Ishikawa (cell line): ENCODE results near the gene OBSCN.

Experiments
- CEBPB ChIP-seq: IDR thresholded peaks from 2 replicates; pipeline ENCODE4 v1.6.1; 2012
- CREB1 ChIP-seq: IDR thresholded peaks from 2 replicates; pipeline ENCODE4 v1.6.1; 2012; ENCODE audit warnings: low read depth
- EP300 ChIP-seq: IDR thresholded peaks from 2 replicates; pipeline ENCODE4 v1.6.1; 2012; ENCODE audit warnings: borderline replicate concordance
- FOXM1 ChIP-seq: IDR thresholded peaks from 2 replicates; pipeline ENCODE4 v1.6.1; 2012; ENCODE audit warnings: low read depth, borderline replicate concordance
- NFIC ChIP-seq: IDR thresholded peaks from 2 replicates; pipeline ENCODE4 v1.6.1; 2012
- RAD21 ChIP-seq: IDR thresholded peaks from 2 replicates; pipeline ENCODE4 v1.6.1; 2012; ENCODE audit warnings: low read depth
- TAF1 ChIP-seq: IDR thresholded peaks from 2 replicates; pipeline ENCODE4 v1.6.1; 2012; ENCODE audit warnings: low read depth, mild to moderate bottlenecking
- TCF12 ChIP-seq: IDR thresholded peaks from 2 replicates; pipeline ENCODE4 v1.6.1; 2012; ENCODE audit warnings: low read depth
- TEAD4 ChIP-seq: IDR thresholded peaks from 2 replicates; pipeline ENCODE4 v1.6.1; 2012
- YY1 ChIP-seq: IDR thresholded peaks from 2 replicates; pipeline ENCODE4 v1.6.1; 2012; ENCODE audit warnings: low read depth
- ZBTB7A ChIP-seq: IDR thresholded peaks from 2 replicates; pipeline ENCODE4 v1.6.1; 2012; ENCODE audit warnings: low read depth
- TF ChIP-seq, protein P1 (sequence below): IDR thresholded peaks from 2 replicates; pipeline ENCODE4 v1.6.1; 2012
- TF ChIP-seq, protein P2 (sequence below): IDR thresholded peaks from 2 replicates; pipeline ENCODE4 v1.6.1; 2012
- TF ChIP-seq, protein P3 (sequence below): IDR thresholded peaks from 2 replicates; pipeline ENCODE4 v1.6.1; 2012; ENCODE audit warnings: low read depth, mild to moderate bottlenecking

The OBSCN gene

DNA sequence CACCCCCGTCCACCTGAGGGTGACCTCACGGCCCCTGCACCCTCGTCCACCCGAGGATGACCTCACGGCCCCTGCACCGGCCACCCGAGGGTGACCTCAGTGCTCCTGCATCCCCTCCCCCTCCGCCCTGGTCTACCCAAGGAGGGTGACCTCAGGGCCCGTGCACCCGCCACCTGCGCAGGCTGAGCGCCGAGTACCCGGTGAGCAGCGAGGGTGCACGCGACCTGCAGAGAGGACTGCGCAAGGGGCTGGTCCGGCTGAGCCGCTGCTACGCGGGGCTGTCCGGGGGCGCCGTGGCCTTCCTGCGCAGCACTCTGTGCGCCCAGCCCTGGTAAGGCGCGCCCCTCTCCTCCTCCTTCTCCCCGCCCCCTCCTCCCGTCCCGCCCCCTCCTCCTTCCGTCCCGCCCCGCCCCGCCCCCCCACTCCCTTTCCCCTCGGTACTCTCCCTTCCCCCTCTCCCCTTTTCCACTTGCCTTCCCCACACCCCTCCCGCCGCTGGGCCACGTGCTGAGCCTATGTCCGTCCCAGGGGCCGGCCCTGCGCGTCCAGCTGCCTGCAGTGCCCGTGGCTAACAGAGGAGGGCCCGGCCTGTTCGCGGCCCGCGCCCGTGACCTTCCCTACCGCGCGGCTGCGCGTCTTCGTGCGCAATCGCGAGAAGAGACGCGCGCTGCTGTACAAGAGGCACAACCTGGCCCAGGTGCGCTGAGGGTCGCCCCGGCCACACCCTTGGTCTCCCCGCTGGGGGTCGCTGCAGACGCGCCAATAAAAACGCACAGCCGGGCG is 170.4 kb downstream of the OBSCN start:
- TF ChIP-seq, protein P1, sequence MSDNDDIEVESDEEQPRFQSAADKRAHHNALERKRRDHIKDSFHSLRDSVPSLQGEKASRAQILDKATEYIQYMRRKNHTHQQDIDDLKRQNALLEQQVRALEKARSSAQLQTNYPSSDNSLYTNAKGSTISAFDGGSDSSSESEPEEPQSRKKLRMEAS: peak; percentile 93
- 0 out of 2 replicates have a peak, but pooled peaks have one; percentile 25 for TF ChIP-seq YY1
- 0 out of 2 replicates have a peak, but pooled peaks have one; percentile 17 for TF ChIP-seq TCF12
- peak; percentile 33 for TF ChIP-seq TAF1
- peak; percentile 32; the same call in 1 of the 2 replicates for TF ChIP-seq TEAD4
- TF ChIP-seq ZBTB7A: no peak
- TF ChIP-seq RAD21: peak; percentile 73
- TF ChIP-seq NFIC: no peak
- TF ChIP-seq FOXM1: no peak
- TF ChIP-seq, protein P2, sequence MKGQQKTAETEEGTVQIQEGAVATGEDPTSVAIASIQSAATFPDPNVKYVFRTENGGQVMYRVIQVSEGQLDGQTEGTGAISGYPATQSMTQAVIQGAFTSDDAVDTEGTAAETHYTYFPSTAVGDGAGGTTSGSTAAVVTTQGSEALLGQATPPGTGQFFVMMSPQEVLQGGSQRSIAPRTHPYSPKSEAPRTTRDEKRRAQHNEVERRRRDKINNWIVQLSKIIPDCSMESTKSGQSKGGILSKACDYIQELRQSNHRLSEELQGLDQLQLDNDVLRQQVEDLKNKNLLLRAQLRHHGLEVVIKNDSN: peak; percentile 90
- no peak; the same call in 1 of the 2 replicates for TF ChIP-seq EP300

DNA sequence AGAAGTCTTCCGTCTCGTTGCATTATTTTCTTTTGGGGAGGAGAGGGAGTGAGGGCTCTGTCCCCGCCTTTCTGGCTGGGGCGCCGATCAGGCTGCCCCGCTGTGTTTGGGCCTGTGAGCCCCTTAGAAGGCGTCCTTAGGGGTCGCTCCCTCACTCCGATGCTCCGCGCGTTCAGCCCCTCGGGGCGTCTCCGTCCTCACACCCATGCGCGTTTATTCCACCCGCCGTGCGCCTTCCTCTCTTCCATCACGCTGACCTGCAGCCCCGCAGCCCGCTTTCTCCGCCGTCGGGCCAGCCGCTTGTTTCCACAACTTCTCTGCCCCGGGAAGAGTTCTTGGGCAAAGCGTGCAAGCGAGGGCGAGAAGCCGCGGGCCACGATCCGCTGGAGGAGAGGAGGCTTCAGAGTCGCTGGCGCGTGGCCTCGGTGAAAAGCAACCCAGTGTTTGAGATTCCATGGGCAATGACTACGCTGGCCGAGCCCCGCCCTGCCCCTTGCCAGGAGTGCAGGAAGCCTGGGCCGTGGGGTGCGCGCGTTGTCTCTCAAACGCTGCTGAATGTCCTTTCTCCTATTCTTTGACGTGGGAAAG is 171.1 kb downstream of the OBSCN start:
- peak; percentile 7; the same call in 1 of the 2 replicates for TF ChIP-seq RAD21
- TF ChIP-seq, protein P1: peak; percentile 54; the same call in 1 of the 2 replicates
- TF ChIP-seq, protein P3, sequence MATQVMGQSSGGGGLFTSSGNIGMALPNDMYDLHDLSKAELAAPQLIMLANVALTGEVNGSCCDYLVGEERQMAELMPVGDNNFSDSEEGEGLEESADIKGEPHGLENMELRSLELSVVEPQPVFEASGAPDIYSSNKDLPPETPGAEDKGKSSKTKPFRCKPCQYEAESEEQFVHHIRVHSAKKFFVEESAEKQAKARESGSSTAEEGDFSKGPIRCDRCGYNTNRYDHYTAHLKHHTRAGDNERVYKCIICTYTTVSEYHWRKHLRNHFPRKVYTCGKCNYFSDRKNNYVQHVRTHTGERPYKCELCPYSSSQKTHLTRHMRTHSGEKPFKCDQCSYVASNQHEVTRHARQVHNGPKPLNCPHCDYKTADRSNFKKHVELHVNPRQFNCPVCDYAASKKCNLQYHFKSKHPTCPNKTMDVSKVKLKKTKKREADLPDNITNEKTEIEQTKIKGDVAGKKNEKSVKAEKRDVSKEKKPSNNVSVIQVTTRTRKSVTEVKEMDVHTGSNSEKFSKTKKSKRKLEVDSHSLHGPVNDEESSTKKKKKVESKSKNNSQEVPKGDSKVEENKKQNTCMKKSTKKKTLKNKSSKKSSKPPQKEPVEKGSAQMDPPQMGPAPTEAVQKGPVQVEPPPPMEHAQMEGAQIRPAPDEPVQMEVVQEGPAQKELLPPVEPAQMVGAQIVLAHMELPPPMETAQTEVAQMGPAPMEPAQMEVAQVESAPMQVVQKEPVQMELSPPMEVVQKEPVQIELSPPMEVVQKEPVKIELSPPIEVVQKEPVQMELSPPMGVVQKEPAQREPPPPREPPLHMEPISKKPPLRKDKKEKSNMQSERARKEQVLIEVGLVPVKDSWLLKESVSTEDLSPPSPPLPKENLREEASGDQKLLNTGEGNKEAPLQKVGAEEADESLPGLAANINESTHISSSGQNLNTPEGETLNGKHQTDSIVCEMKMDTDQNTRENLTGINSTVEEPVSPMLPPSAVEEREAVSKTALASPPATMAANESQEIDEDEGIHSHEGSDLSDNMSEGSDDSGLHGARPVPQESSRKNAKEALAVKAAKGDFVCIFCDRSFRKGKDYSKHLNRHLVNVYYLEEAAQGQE: no peak
- TF ChIP-seq TAF1: 0 out of 2 replicates have a peak, but pooled peaks have one; percentile 9

DNA sequence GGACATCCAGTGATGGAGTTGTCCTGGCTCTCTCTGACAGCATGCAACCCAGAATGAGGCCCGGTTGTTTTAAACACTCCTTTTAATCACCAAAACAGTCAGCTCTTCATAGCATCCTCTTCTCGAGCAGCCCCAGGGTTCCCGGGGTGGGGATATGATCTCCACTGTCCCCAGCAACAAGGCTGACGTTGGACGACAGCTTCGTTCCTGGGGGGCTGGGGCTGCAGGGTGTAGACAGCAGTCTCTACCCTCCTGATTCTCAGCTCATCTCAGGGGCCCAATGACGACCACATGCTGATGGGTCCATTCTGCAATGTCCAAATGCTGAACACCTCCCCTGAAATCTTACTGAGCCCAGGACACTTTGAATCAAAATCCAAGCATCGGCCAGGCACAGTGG is 171.8 kb downstream of the OBSCN start:
- TF ChIP-seq EP300 (no peak), NFIC (no peak), CEBPB (no peak), RAD21 (no peak), FOXM1 (no peak), ZBTB7A (no peak)
- TF ChIP-seq, protein P1: no peak

DNA sequence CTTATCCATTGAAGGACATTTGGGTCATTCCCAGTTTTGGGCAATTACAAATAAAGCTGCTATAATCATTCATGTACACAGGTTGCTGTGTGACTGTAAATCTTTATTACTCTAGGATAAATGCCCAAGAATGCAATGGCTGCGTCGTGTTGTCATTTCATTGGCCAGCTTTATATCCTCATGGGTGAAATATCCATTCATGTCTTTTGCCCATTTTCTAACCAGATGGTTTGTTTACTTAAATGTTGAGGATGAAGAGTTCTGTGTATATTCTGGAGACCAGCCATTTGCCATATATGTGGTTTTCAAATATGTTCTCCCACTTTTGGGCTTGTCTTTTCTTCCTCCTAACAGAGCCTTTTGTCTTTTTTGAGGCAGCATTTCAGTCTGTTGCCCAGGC is 173.5 kb downstream of the OBSCN start:
- TF ChIP-seq, protein P2: no peak
- TF ChIP-seq YY1 (no peak), TEAD4 (no peak), ZBTB7A (no peak), NFIC (no peak), FOXM1 (no peak), RAD21 (no peak), CEBPB (no peak)
- TF ChIP-seq, protein P1: no peak
- TF ChIP-seq, protein P3: no peak

DNA sequence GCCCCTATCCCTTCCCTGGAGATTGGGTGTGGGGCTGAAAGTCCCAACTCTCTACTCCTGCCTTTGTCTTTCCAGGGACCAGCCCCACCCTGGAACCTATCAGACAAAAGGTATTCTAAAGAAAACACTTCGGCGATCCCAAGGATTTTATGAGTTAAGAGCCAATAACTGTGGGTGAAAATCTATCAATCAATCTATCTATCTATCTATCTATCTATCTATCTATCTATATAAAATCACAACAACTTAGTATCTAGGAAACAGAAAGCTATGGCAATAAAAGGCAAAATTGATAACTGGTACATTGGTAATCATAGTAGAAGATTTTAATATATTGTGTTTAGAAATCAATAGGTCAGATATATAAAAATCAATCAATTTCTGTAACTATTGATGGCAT is 175.9 kb downstream of the OBSCN start:
- no peak for TF ChIP-seq ZBTB7A
- no peak for TF ChIP-seq TEAD4
- TF ChIP-seq CREB1: no peak
- TF ChIP-seq TAF1: no peak
- TF ChIP-seq CEBPB: no peak
- TF ChIP-seq, protein P1: no peak
- no peak for TF ChIP-seq FOXM1
